Heart right ventricle (tissue), 16 donors: Measurements from ENCODE around the gene TRMT2A. TPM values are rescaled to one million over a fixed set of nuclear protein-coding genes. Genes with fewer than 3 reads are reported as not detected.

Source experiments
- ATAC-seq, 8 donors: fragments of 200-7000 bp; cut with Tn5 transposase; one replicate each; pipeline ENCODE4 v1.9.1; 2020; ENCODE audit warnings: mild to moderate bottlenecking in 8 of 8, moderate library complexity in 8 of 8, moderate number of reproducible peaks in 1 of 8
- DNase-seq, 2 donors: peaks; one replicate each; pipeline ENCODE4 v3.0.0-alpha.2; 2020
- H3K27ac ChIP-seq, 10 donors: fragments of 200-600 bp; sonication (generic) in 2 of 10; one replicate each; pipeline versions ENCODE4 v1.5.0 to v1.8.0; 2020 to 2022; ENCODE audit warnings: mild to moderate bottlenecking in 3 of 10
- H3K27me3 ChIP-seq, 7 donors: fragments of 200-600 bp; one replicate each; pipeline ENCODE4 v1.8.0; 2021 to 2022; ENCODE audit warnings: mild to moderate bottlenecking in 2 of 7
- H3K36me3 ChIP-seq, 9 donors: fragments of 200-600 bp; sonication (generic) in 1 of 9; one replicate each; pipeline versions ENCODE4 v1.5.0 to v1.8.0; 2020 to 2022; ENCODE audit warnings: mild to moderate bottlenecking in 2 of 9
- H3K4me1 ChIP-seq, 9 donors: fragments of 200-600 bp; sonication (generic) in 1 of 9; one replicate each; pipeline versions ENCODE4 v1.5.0 to v1.8.0; 2020 to 2022; ENCODE audit warnings: mild to moderate bottlenecking in 4 of 9
- H3K4me3 ChIP-seq, 10 donors: fragments of 200-600 bp; sonication (generic) in 2 of 10; one replicate each; pipeline versions ENCODE4 v1.5.0 to v1.8.0; 2020 to 2022; ENCODE audit warnings: mild to moderate bottlenecking in 7 of 10, moderate library complexity in 2 of 10
- H3K9me3 ChIP-seq, 11 donors: fragments of 200-600 bp in 10 of 11; sonication (generic) in 2 of 11; one replicate each; pipeline versions ENCODE4 v1.5.0 to v1.8.0; 2013 to 2022; ENCODE audit warnings: mild to moderate bottlenecking in 2 of 11, control low read depth in 1 of 11, moderate library complexity in 1 of 11
- CTCF ChIP-seq, 9 donors: fragments of 200-600 bp; sonication (generic) in 2 of 9; IDR thresholded peaks; one replicate each; pipeline versions ENCODE4 v1.5.0 to v1.8.0; 2021 to 2022; ENCODE audit warnings: antibody characterized with exemption in 9 of 9, mild to moderate bottlenecking in 5 of 9, moderate library complexity in 1 of 9
- WGBS, 2 donors: extraction: QIAGEN DNeasy Blood & Tissue Kit; methylation state at CpG; one replicate each; pipeline ENCODE4 v1.1.7; 2013; ENCODE audit warnings: inconsistent platforms in 1 of 2; 5-methylcytosine and 5-hydroxymethylcytosine counted together
- intact Hi-C, 10 donors: fragments of 100-400 bp; cut with DNase I; formaldehyde crosslinking; loops; one replicate each; pipeline versions ENCODE4 v1.11.1 to v1.14.2; 2022
- polyA plus RNA-seq, 2 donors: library from polyadenylated mRNA; stranded (reverse); fragments of 200-250 nt; gene quantifications; one replicate each; pipeline ENCODE4 v1.2.3, GENCODE V29; 2013
- total RNA-seq, 10 donors: library from RNA; stranded (reverse); fragmentation: NEBNext Ultra II Directional in 3 of 10; extraction: Animal tissue kit (Norgen Biotek cat#: 25700) in 3 of 10; gene quantifications; one replicate each; pipeline versions ENCODE4 v1.2.1 to v1.2.4, GENCODE V29; 2021 to 2023
- donor health status: Arrhythmogenic right ventricular cardiomyopathy.
- donor health status: ischemic (EF 13 %, LVEDD 7.1; RV severe dilation, severe dysfunction).
- donor health status: healthy with polysubstance abuse.
- donor health status: DM: no; HTN: yes; CAD: no.
- donor health status: DM: no; HTN: no; CAD: no.
- donor health status: ischemic (EF 25% LVEDD 6.9; RV normal size, moderate dysfunction).
- donor health status: ischemic (EF 25% LVEDD 5.7; RV mildly dilated, moderate dysfunction).
- donor health status: healthy.
- donor health status: DM: yes; HTN: yes; CAD: no.
- donor health status: Ischemic cardiomyopathy.
- donor health status: ischemic (EF 35%, LVEDD 5.7; RV mildly dilated, moderate dysfunction).
- donor health status: nonischemic (EF 11% LVEDD 7.7; RV severe dilation, severe dysfunction).
- donor health status: DM: yes; HTN: yes; CAD: no.
- donor health status: PGD.
- donor health status: ischemic (EF 29% LVEDD 5.4; RV normal size, mild dysfunction).
- donor health status: nonischemic (EF 23%, LVEDD 6.1; RV moderate dilation, normal function).

The TRMT2A gene
- total and polyA plus RNA-seq, 12 donors, result 18.4 to 58.2 (median 26.0) TPM

- intact Hi-C loops, result loop anchor here in 3 of 10 donors (5.0 kb wide), 2 partner anchors 61 to 66 kb away; partner anchors contain the start of genes TANGO2 (in 2 of the 3) and ARVCF (in 1 of the 3)
- ATAC-seq (no peak), DNase-seq (no peak)
- H3K9me3 ChIP-seq, result no peaks in the 10 kb centered on the region
- WGBS, 2 donors, result 83 to 84% methylated on average over 10 of the region's 10 CpGs
- H3K27me3 ChIP-seq, result no peaks in the 10 kb centered on the region
- peaks cover 0 to 33% (median 26%) of the 10 kb centered on the region in 9 donors for H3K36me3 ChIP-seq
- TF ChIP-seq CTCF (IDR thresholded peaks at IDR 0.05), result no peak
- H3K27ac ChIP-seq, result peak overlapping the region in 1 of 10 donors; percentile 35
- peaks cover 32 to 57% (median 52%) of the 10 kb centered on the region in 9 donors for H3K4me1 ChIP-seq
- H3K4me3 ChIP-seq, result no peak overlapping the region
Observed at GRCh38 chr22:20083157-20083890, 33.7 kb downstream of the TRMT2A start.

- WGBS, 2 donors, result 8 to 11% methylated on average over 27 of the region's 27 CpGs
- no peaks in the 10 kb centered on the region for H3K27me3 ChIP-seq
- DNase-seq (no peak), ATAC-seq (peak in 4 of 8 donors; percentile 1 to 21 (median 8))
- intact Hi-C loops, result loop anchor here in 4 of 10 donors (2.0 to 5.0 kb wide), 3 partner anchors 59 to 64 kb away; partner anchors contain the start of genes TANGO2 (in 3 of the 4) and ARVCF (in 1 of the 4)
- H3K36me3 ChIP-seq, result peaks cover 0 to 10% (median 4%) of the 10 kb centered on the region in 9 donors
- TF ChIP-seq CTCF (IDR thresholded peaks at IDR 0.05), result no peak
- H3K4me3 ChIP-seq, result peak overlapping the region; percentile 68 to 99 (median 88)
- H3K27ac ChIP-seq, result peak overlapping the region; percentile 88 to 97 (median 94)
- no peaks in the 10 kb centered on the region for H3K9me3 ChIP-seq
- H3K4me1 ChIP-seq, result peaks cover 32 to 57% (median 52%) of the 10 kb centered on the region in 9 donors
Observed at GRCh38 chr22:20080776-20081654, 36.0 kb downstream of the TRMT2A start.

- Histone ChIP-seq H3K27me3 (no peaks in the 10 kb centered on the region), H3K9me3 (no peaks in the 10 kb centered on the region), H3K4me1 (peaks cover 31 to 57% (median 52%) of the 10 kb centered on the region in 9 donors), H3K36me3 (peaks cover 0 to 4% (median 0%) of the 10 kb centered on the region in 9 donors), H3K27ac (peak overlapping the region; percentile 88 to 97 (median 94)), H3K4me3 (peak overlapping the region; percentile 68 to 99 (median 88))
- peak; percentile 26 to 53 (median 45) for ATAC-seq
- TF ChIP-seq CTCF (IDR thresholded peaks at IDR 0.05), result no peak
- intact Hi-C loops, result loop anchor here in 4 of 10 donors (2.0 to 5.0 kb wide), 3 partner anchors 58 to 63 kb away; partner anchors contain the start of genes TANGO2 (in 3 of the 4) and ARVCF (in 1 of the 4)
- peak; percentile 47 to 70 for DNase-seq
- WGBS, 2 donors, result 0 to 1% methylated on average over 27 to 34 of the region's 34 CpGs
Observed at GRCh38 chr22:20080445-20080775, 36.6 kb downstream of the TRMT2A start.
